ENCODE measurements around the gene ARRDC2. TPM values are rescaled to one million over a fixed set of nuclear protein-coding genes. Genes with fewer than 3 reads are reported as not detected.

ARRDC2 gene
- polyA plus RNA-seq, 3 donors from 2014 or later, result 31.4 to 39.2 (median 38.6) TPM

- no peak overlapping the region for H3K4me3 Mint-ChIP-seq
- H3K9me3 Mint-ChIP-seq, result no peaks in the 10 kb centered on the region
- peak overlapping the region in 2 of 6 donors; percentile 30 to 62 for H3K27ac Mint-ChIP-seq
- H3K4me1 Mint-ChIP-seq, result peaks cover 2 to 5% of the 10 kb centered on the region in 2 donors
- DNase-seq, result peak in 1 of 3 donors; percentile 16
- H3K27me3 Mint-ChIP-seq (ENCODE audit: low read depth in 3 of 3), result peaks cover 0 to 2% (median under 1%) of the 10 kb centered on the region in 3 donors
- H3K36me3 Mint-ChIP-seq, result peaks cover 11 to 26% (median 12%) of the 10 kb centered on the region in 3 donors
These were observed 55.5 kb downstream of the ARRDC2 start for GRCh38 chr19:18063463-18063862.

Other genes starting within 250 kb of the ARRDC2 start
- gene B3GNT3, start 213.0 kb upstream of the ARRDC2 start, polyA plus RNA-seq, result not detected
- 1 to 10 TPM in 1 of 3 donors, under 1 TPM in 1, not detected in 1; 0.60 to 2.0 TPM for gene INSL3, start 186.7 kb upstream of the ARRDC2 start, polyA plus RNA-seq
- gene JAK3, start 160.2 kb upstream of the ARRDC2 start, polyA plus RNA-seq, result 10 to 100 TPM; 43.5 to 79.8 (median 47.4) TPM
- 1,000 to 10,000 TPM; 1,385 to 2,434 (median 1,562) TPM for gene RPL18A, start 148.3 kb upstream of the ARRDC2 start, polyA plus RNA-seq
- 1 to 10 TPM in 1 of 3 donors, under 1 TPM in 1, not detected in 1; 0.75 to 1.4 TPM for gene SLC5A5, start 136.2 kb upstream of the ARRDC2 start, polyA plus RNA-seq
- gene CCDC124, start 75.2 kb upstream of the ARRDC2 start, polyA plus RNA-seq, result 10 to 100 TPM; 45.5 to 76.9 (median 52.1) TPM
- gene KCNN1, start 41.1 kb upstream of the ARRDC2 start, polyA plus RNA-seq, result not detected
- gene IL12RB1, start 78.8 kb downstream of the ARRDC2 start, polyA plus RNA-seq, result 100 to 1,000 TPM in 1 of 3 donors, 10 to 100 TPM in 2; 62.7 to 105 (median 83.3) TPM
- 10 to 100 TPM in 2 of 3 donors, 1 to 10 TPM in 1; 7.3 to 39.1 (median 12.6) TPM for gene MAST3, start 89.6 kb downstream of the ARRDC2 start, polyA plus RNA-seq
- 1 to 10 TPM; 1.7 to 4.7 (median 3.5) TPM for gene PIK3R2, start 145.0 kb downstream of the ARRDC2 start, polyA plus RNA-seq
- 100 to 1,000 TPM in 1 of 3 donors, 10 to 100 TPM in 2; 49.0 to 184 (median 83.1) TPM for gene IFI30, start 165.6 kb downstream of the ARRDC2 start, polyA plus RNA-seq
- gene MPV17L2, start 185.0 kb downstream of the ARRDC2 start, polyA plus RNA-seq, result 10 to 100 TPM; 12.2 to 17.7 (median 15.4) TPM
- 1 to 10 TPM in 2 of 3 donors, under 1 TPM in 1; 0.77 to 1.1 (median 1.1) TPM for gene RAB3A, start 195.9 kb downstream of the ARRDC2 start, polyA plus RNA-seq
- gene PDE4C, start 218.3 kb downstream of the ARRDC2 start, polyA plus RNA-seq, result not detected